Measurements from ENCODE around the gene LEO1.

DNA sequence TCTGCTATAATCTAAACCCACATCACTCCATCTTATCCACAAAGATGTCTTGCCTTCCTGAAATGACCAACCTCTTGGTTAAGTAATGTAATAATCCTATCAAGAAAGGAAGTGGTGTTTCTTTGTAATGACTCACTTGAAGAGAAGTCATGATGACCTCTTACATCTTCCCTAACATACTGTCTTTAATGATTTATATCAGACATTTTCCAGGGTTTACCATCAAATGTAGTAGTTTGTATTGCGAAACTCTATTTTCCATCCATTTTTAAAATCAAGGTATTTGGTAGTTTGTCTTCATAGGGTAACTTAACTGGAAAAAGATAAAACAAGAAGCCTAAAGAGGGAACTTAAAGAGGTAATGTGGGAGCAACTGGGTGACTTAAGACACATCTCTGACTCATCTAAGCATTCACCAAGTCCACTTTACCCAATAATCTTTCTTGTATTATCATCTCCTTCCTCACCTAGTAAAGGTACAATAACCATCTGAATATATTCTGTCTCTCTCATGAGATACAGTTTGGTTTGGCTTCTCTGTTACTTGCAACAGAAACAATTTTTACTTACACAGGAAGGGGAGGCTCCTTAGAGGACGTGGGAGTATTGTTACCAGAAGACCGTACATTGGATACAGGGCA, 41.7 kb upstream of the LEO1 start:
- TF ChIP-seq EZH2phosphoT487 (IDR thresholded peaks at IDR 0.05; ENCODE audit: insufficient read depth, low read depth) = no peak
- TF ChIP-seq EZH2 (IDR thresholded peaks at IDR 0.05; ENCODE audit: insufficient read depth, poor library complexity, severe bottlenecking) = no peak

All from GM23248 (cell line).